Measurements from ENCODE around the gene ANKRD11.

ANKRD11 gene

GRCh38 chr16:89322321-89323119 lies 167.8 kb downstream of the ANKRD11 start:
- Histone ChIP-seq H3K9me2 (replicated peaks; ENCODE audit: control insufficient read depth, low read length) (no peaks in the 10 kb centered on the region), H3K4me2 (ENCODE audit: low read length) (no peak overlapping the region), H3K9me3 (ENCODE audit: control insufficient read depth, insufficient read depth, low read length) (no peaks in the 10 kb centered on the region), H3K4me1 (ENCODE audit: control insufficient read depth, low read length) (peaks cover 71% of the 10 kb centered on the region), H3F3A (ENCODE audit: control insufficient read depth, insufficient read depth) (no peaks in the 10 kb centered on the region), H3K79me2 (ENCODE audit: control insufficient read depth, low read length) (peaks cover 99% of the 10 kb centered on the region), H3K27ac (ENCODE audit: low read depth, low read length) (no peak overlapping the region), H4K20me1 (ENCODE audit: control insufficient read depth, insufficient read depth, low read depth, low read length) (peaks cover 65% of the 10 kb centered on the region), H3K27me3 (ENCODE audit: control insufficient read depth, low read length) (no peaks in the 10 kb centered on the region), H3K4me3 (ENCODE audit: low read length) (no peak overlapping the region), H3K36me3 (ENCODE audit: control insufficient read depth, low read length) (peaks cover 6% of the 10 kb centered on the region)
- TF ChIP-seq EZH2phosphoT487 (IDR thresholded peaks at IDR 0.05; ENCODE audit: borderline replicate concordance, low read length) = no peak
- TF ChIP-seq, protein P1, sequence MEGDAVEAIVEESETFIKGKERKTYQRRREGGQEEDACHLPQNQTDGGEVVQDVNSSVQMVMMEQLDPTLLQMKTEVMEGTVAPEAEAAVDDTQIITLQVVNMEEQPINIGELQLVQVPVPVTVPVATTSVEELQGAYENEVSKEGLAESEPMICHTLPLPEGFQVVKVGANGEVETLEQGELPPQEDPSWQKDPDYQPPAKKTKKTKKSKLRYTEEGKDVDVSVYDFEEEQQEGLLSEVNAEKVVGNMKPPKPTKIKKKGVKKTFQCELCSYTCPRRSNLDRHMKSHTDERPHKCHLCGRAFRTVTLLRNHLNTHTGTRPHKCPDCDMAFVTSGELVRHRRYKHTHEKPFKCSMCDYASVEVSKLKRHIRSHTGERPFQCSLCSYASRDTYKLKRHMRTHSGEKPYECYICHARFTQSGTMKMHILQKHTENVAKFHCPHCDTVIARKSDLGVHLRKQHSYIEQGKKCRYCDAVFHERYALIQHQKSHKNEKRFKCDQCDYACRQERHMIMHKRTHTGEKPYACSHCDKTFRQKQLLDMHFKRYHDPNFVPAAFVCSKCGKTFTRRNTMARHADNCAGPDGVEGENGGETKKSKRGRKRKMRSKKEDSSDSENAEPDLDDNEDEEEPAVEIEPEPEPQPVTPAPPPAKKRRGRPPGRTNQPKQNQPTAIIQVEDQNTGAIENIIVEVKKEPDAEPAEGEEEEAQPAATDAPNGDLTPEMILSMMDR (IDR thresholded peaks at IDR 0.05; ENCODE audit: low read depth, low read length, poor library complexity, severe bottlenecking) = no peak

GRCh38 chr16:89320782-89321501 lies 169.4 kb downstream of the ANKRD11 start:
- H3K4me3 ChIP-seq (ENCODE audit: low read length) = no peak overlapping the region
- no peak for TF ChIP-seq EZH2phosphoT487 (IDR thresholded peaks at IDR 0.05; ENCODE audit: borderline replicate concordance, low read length)
- TF ChIP-seq, protein P1 (IDR thresholded peaks at IDR 0.05; ENCODE audit: low read depth, low read length, poor library complexity, severe bottlenecking) = no peak

GRCh38 chr16:89319886-89320781 lies 170.2 kb downstream of the ANKRD11 start:
- peaks cover 69% of the 10 kb centered on the region for H3K4me1 ChIP-seq (ENCODE audit: control insufficient read depth, low read length)
- H3K27ac ChIP-seq (ENCODE audit: low read depth, low read length) = no peak overlapping the region
- no peak overlapping the region for H3K4me3 ChIP-seq (ENCODE audit: low read length)
- H3K4me2 ChIP-seq (ENCODE audit: low read length) = no peak overlapping the region
- peaks cover 17% of the 10 kb centered on the region for H3K36me3 ChIP-seq (ENCODE audit: control insufficient read depth, low read length)
- H3K9me3 ChIP-seq (ENCODE audit: control insufficient read depth, insufficient read depth, low read length) = no peaks in the 10 kb centered on the region
- H3K79me2 ChIP-seq (ENCODE audit: control insufficient read depth, low read length) = peaks cover 99% of the 10 kb centered on the region
- H4K20me1 ChIP-seq (ENCODE audit: control insufficient read depth, insufficient read depth, low read depth, low read length) = peaks cover 63% of the 10 kb centered on the region
- no peaks in the 10 kb centered on the region for H3K9me2 ChIP-seq (replicated peaks; ENCODE audit: control insufficient read depth, low read length)
- H3K27me3 ChIP-seq (ENCODE audit: control insufficient read depth, low read length) = no peaks in the 10 kb centered on the region
- H3F3A ChIP-seq (ENCODE audit: control insufficient read depth, insufficient read depth) = peaks cover 4% of the 10 kb centered on the region; the same call in 1 of the 2 replicates
- TF ChIP-seq, protein P1 (IDR thresholded peaks at IDR 0.05; ENCODE audit: low read depth, low read length, poor library complexity, severe bottlenecking) = no peak
- no peak for TF ChIP-seq EZH2phosphoT487 (IDR thresholded peaks at IDR 0.05; ENCODE audit: borderline replicate concordance, low read length)

More at GRCh38 chr16:89320782-89321501, 169.4 kb downstream of the ANKRD11 start:
- Histone ChIP-seq H3K9me2 (replicated peaks; ENCODE audit: control insufficient read depth, low read length) (no peaks in the 10 kb centered on the region), H3K27ac (ENCODE audit: low read depth, low read length) (no peak overlapping the region), H3K9me3 (ENCODE audit: control insufficient read depth, insufficient read depth, low read length) (no peaks in the 10 kb centered on the region), H3K36me3 (ENCODE audit: control insufficient read depth, low read length) (peaks cover 12% of the 10 kb centered on the region), H3K4me1 (ENCODE audit: control insufficient read depth, low read length) (peaks cover 71% of the 10 kb centered on the region), H3K4me2 (ENCODE audit: low read length) (no peak overlapping the region), H3F3A (ENCODE audit: control insufficient read depth, insufficient read depth) (peaks cover 4% of the 10 kb centered on the region; the same call in 1 of the 2 replicates), H4K20me1 (ENCODE audit: control insufficient read depth, insufficient read depth, low read depth, low read length) (peaks cover 61% of the 10 kb centered on the region), H3K79me2 (ENCODE audit: control insufficient read depth, low read length) (peaks cover 99% of the 10 kb centered on the region), H3K27me3 (ENCODE audit: control insufficient read depth, low read length) (no peaks in the 10 kb centered on the region)

All from DOHH2 (cell line).